KMS-11 (cell line): ENCODE results near the gene GK2.

Source experiments
- H2AFZ ChIP-seq: fragments of 200-600 bp; sonication (generic); 2 replicates; pipeline ENCODE4 v1.6.1; 2016; ENCODE audit warnings: antibody characterized with exemption, mixed run types, low read depth
- H3K27ac ChIP-seq: fragments of 200-600 bp; sonication (generic); 2 replicates; pipeline ENCODE4 v1.6.1; 2016; ENCODE audit warnings: mild to moderate bottlenecking, mixed run types
- H3K27me3 ChIP-seq: fragments of 200-600 bp; sonication (generic); 2 replicates; pipeline ENCODE4 v1.6.1; 2017; ENCODE audit warnings: mild to moderate bottlenecking, low read depth, mixed run types, moderate library complexity; ENCODE audit not compliant: insufficient read depth
- H3K36me3 ChIP-seq: fragments of 200-600 bp; sonication (generic); 2 replicates; pipeline ENCODE4 v1.6.1; 2017; ENCODE audit warnings: mild to moderate bottlenecking, mixed run types; ENCODE audit not compliant: insufficient read depth
- H3K4me1 ChIP-seq: fragments of 200-600 bp; sonication (generic); 2 replicates; pipeline ENCODE4 v1.6.1; 2016; ENCODE audit warnings: mild to moderate bottlenecking, low read depth, mixed run types; ENCODE audit not compliant: poor library complexity, severe bottlenecking
- H3K4me2 ChIP-seq: fragments of 200-600 bp; sonication (generic); 2 replicates; pipeline ENCODE4 v1.7.0; 2016; ENCODE audit warnings: mild to moderate bottlenecking, mixed run types
- H3K4me3 ChIP-seq: fragments of 200-600 bp; sonication (generic); IDR thresholded peaks from 2 replicates; pipeline ENCODE4 v1.6.1; 2017; ENCODE audit warnings: low read depth, low read length, mixed read lengths; ENCODE audit not compliant: insufficient read depth
- H3K79me2 ChIP-seq: fragments of 200-600 bp; sonication (generic); 2 replicates; pipeline ENCODE4 v1.6.1; 2016; ENCODE audit warnings: low read depth, mixed run types; ENCODE audit not compliant: insufficient read depth
- H3K9ac ChIP-seq: fragments of 200-600 bp; sonication (generic); 2 replicates; pipeline ENCODE4 v1.6.1; 2016; ENCODE audit warnings: mild to moderate bottlenecking, mixed run types
- H4K20me1 ChIP-seq: fragments of 200-600 bp; sonication (generic); 2 replicates; pipeline ENCODE4 v1.6.1; 2016; ENCODE audit warnings: mild to moderate bottlenecking, mixed run types; ENCODE audit not compliant: insufficient read depth
- CTCF ChIP-seq: fragments of 200-600 bp; sonication (generic); conservative IDR thresholded peaks from 2 replicates; pipeline ENCODE4 v1.6.1; 2017; ENCODE audit warnings: low read depth, mild to moderate bottlenecking, antibody characterized with exemption, low read length, moderate library complexity, mixed read lengths

The GK2 gene

GRCh38 chr4:79367096-79367495 lies 40.9 kb downstream of the GK2 start:
- Histone ChIP-seq H2AFZ (no peak overlapping the region), H3K4me2 (no peak overlapping the region), H3K4me1 (peaks cover 7% of the 10 kb centered on the region), H3K79me2 (no peaks in the 10 kb centered on the region), H3K9ac (no peak overlapping the region), H3K4me3 (no peak overlapping the region), H3K27me3 (no peaks in the 10 kb centered on the region), H4K20me1 (no peaks in the 10 kb centered on the region), H3K27ac (no peak overlapping the region), H3K36me3 (no peaks in the 10 kb centered on the region)
- no peak for TF ChIP-seq CTCF

GRCh38 chr4:79366422-79366821 lies 41.6 kb downstream of the GK2 start:
- Histone ChIP-seq H2AFZ (no peak overlapping the region), H3K4me3 (no peak overlapping the region), H3K9ac (no peak overlapping the region), H4K20me1 (no peaks in the 10 kb centered on the region), H3K36me3 (no peaks in the 10 kb centered on the region), H3K79me2 (no peaks in the 10 kb centered on the region), H3K4me2 (no peak overlapping the region), H3K4me1 (peaks cover 7% of the 10 kb centered on the region), H3K27me3 (no peaks in the 10 kb centered on the region), H3K27ac (no peak overlapping the region)
- TF ChIP-seq CTCF: no peak

- Histone ChIP-seq H3K27me3 (no peaks in the 10 kb centered on the region), H3K4me3 (no peak overlapping the region), H3K4me2 (no peak overlapping the region), H3K27ac (no peak overlapping the region), H3K9ac (no peak overlapping the region), H3K36me3 (no peaks in the 10 kb centered on the region), H3K79me2 (no peaks in the 10 kb centered on the region), H3K4me1 (peaks cover 7% of the 10 kb centered on the region), H2AFZ (no peak overlapping the region), H4K20me1 (no peaks in the 10 kb centered on the region)
- TF ChIP-seq CTCF: no peak
Measured at GRCh38 chr4:79364061-79364460, 44.0 kb downstream of the GK2 start.

- Histone ChIP-seq H3K4me1 (peaks cover 7% of the 10 kb centered on the region), H4K20me1 (no peaks in the 10 kb centered on the region), H3K4me3 (no peak overlapping the region), H2AFZ (no peak overlapping the region), H3K27ac (no peak overlapping the region), H3K36me3 (no peaks in the 10 kb centered on the region), H3K4me2 (no peak overlapping the region), H3K9ac (no peak overlapping the region), H3K27me3 (no peaks in the 10 kb centered on the region), H3K79me2 (no peaks in the 10 kb centered on the region)
- no peak for TF ChIP-seq CTCF
Measured at GRCh38 chr4:79362626-79363025, 45.4 kb downstream of the GK2 start.

GRCh38 chr4:79360006-79360405 lies 48.0 kb downstream of the GK2 start:
- H3K27me3 ChIP-seq: no peaks in the 10 kb centered on the region
- no peak overlapping the region for H3K9ac ChIP-seq
- no peaks in the 10 kb centered on the region for H3K79me2 ChIP-seq
- H3K4me2 ChIP-seq: no peak overlapping the region
- no peaks in the 10 kb centered on the region for H3K4me1 ChIP-seq
- no peak for TF ChIP-seq CTCF
- no peak overlapping the region for H3K4me3 ChIP-seq
- no peaks in the 10 kb centered on the region for H4K20me1 ChIP-seq
- H3K36me3 ChIP-seq: no peaks in the 10 kb centered on the region
- H2AFZ ChIP-seq: no peak overlapping the region
- H3K27ac ChIP-seq: no peak overlapping the region
